ENCODE measurements around the gene SUMO3. TPM values are rescaled to one million over a fixed set of nuclear protein-coding genes. Genes with fewer than 3 reads are reported as not detected.

SUMO3 gene
- total and polyA plus RNA-seq, 2 of the 4 experiments (the other 2 are of a cell fraction): 64.9 to 101 TPM

DNA sequence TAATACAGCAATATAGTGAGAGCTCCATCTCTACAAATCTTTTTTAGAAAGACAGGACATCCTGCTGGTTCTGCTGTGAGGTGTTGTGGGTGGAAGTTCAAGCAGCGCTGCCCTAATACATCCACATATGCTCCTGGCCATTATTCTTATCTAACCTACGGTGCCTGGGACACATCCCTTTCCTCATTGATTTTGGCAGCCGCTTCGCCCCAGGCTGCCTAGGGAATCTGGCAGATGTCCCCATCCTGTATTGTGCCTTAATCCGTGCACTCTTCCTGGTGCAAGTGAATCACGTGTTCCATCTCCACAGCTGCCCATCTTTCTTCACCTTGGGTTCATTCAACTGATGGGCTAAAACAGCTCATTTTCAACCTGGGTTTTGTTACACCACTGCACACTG, 13.1 kb downstream of the SUMO3 start:
- no peak overlapping the region for H2BK5ac ChIP-seq (ENCODE audit: low read depth, low read length, poor library complexity, severe bottlenecking)
- H4K20me1 ChIP-seq (ENCODE audit: insufficient read depth, low read length): peaks cover 21% of the 10 kb centered on the region
- H3K4me1 ChIP-seq (ENCODE audit: control insufficient read depth, insufficient read depth, low read length): peaks cover 2% of the 10 kb centered on the region; the same call in 1 of the 2 replicates
- no peak overlapping the region for H3K4me2 ChIP-seq (ENCODE audit: low read depth, low read length)
- no peak for DNase-seq
- ChIA-PET CTCF (no interaction called here), POLR2A (ENCODE audit: unreplicated experiment) (no interaction called here)
- no peak overlapping the region for H4K8ac ChIP-seq (ENCODE audit: low read depth in 2 of 2, low read length in 2 of 2)
- intact Hi-C loops (cut with micrococcal nuclease): loop anchor here (5.0 to 10.0 kb wide), 2 partner anchors 68 to 330 kb away; partner anchors contain the start of gene PTTG1IP
- no peak overlapping the region for H2BK15ac ChIP-seq (ENCODE audit: low read depth, low read length)
- in situ Hi-C loops (cut with MboI; ENCODE audit: low sequenced_read_pairs): loop anchor here (25.0 kb wide), 1 partner anchor 308 kb away; no protein-coding TSS in a partner anchor
- no peak overlapping the region for H3K14ac ChIP-seq (replicated peaks; ENCODE audit: low read depth, low read length)
- no peak overlapping the region for H2BK120ac ChIP-seq (ENCODE audit: low read depth, low read length)
- dilution Hi-C loops (cut with HindIII; ENCODE audit: low sequenced_read_pairs, unreplicated experiment): no loop called here
- H3K27me3 ChIP-seq (ENCODE audit: control insufficient read depth, insufficient read depth, low read length): no peaks in the 10 kb centered on the region
- peaks cover 32 to 78% of the 10 kb centered on the region in 2 experiments for H3K79me1 ChIP-seq (ENCODE audit: low read depth in 1 of 2, low read length in 2 of 2)
- H3K23ac ChIP-seq (ENCODE audit: low read depth, low read length): no peak overlapping the region
- H3K27ac ChIP-seq (ENCODE audit: insufficient read depth, low read length): no peak overlapping the region
- no peak overlapping the region for H2AK9ac ChIP-seq (replicated peaks; ENCODE audit: low read depth, low read length, poor library complexity)
- H3K4ac ChIP-seq (ENCODE audit: low read depth, low read length): no peak overlapping the region
- no peak overlapping the region for H2AK5ac ChIP-seq (ENCODE audit: low read depth, low read length)
- no peak overlapping the region for H4K91ac ChIP-seq (ENCODE audit: insufficient read depth, low read depth, low read length)
- H3K36me3 ChIP-seq (ENCODE audit: control insufficient read depth, insufficient read depth, low read length): peaks cover 39% of the 10 kb centered on the region
- no peak overlapping the region for H3K4me3 ChIP-seq (ENCODE audit: insufficient read depth, low read depth, low read length)
- no peak overlapping the region for H4K5ac ChIP-seq (ENCODE audit: low read depth, low read length)
- H2AFZ ChIP-seq (replicated peaks; ENCODE audit: low read length, poor library complexity): no peak overlapping the region
- 89% methylated on average over 4 of the region's 6 CpGs; no CpG with 5 or more reads in 1 of the 2 experiments for WGBS, 2 experiments (ENCODE audit: extremely low coverage in 2 of 2, insufficient read length in 1 of 2)
- no peak for TF ChIP-seq CHD1 (IDR thresholded peaks at IDR 0.05; ENCODE audit: low read depth, low read length)
- TF ChIP-seq MAZ (IDR thresholded peaks at IDR 0.05; ENCODE audit: borderline replicate concordance, low read depth, low read length): no peak
- TF ChIP-seq USF2 (IDR thresholded peaks at IDR 0.05; ENCODE audit: low read depth, low read length): no peak
- no peak for TF ChIP-seq FOS (IDR thresholded peaks at IDR 0.05; ENCODE audit: low read depth, low read length)
- no peak for TF ChIP-seq RFX5 (IDR thresholded peaks at IDR 0.05; ENCODE audit: low read depth, low read length)
- TF ChIP-seq RAD21 (IDR thresholded peaks at IDR 0.05; ENCODE audit: low read length): no peak
- TF ChIP-seq BHLHE40 (IDR thresholded peaks at IDR 0.05; ENCODE audit: low read depth, low read length): no peak
- TF ChIP-seq RCOR1 (IDR thresholded peaks at IDR 0.05; ENCODE audit: insufficient replicate concordance, low read length): no peak
- no peak for TF ChIP-seq NFE2L2 (IDR thresholded peaks at IDR 0.05; ENCODE audit: low read depth, low read length)
- no peak for TF ChIP-seq POLR2A (IDR thresholded peaks at IDR 0.05; ENCODE audit: low read depth, low read length)
- TF ChIP-seq, protein P1, sequence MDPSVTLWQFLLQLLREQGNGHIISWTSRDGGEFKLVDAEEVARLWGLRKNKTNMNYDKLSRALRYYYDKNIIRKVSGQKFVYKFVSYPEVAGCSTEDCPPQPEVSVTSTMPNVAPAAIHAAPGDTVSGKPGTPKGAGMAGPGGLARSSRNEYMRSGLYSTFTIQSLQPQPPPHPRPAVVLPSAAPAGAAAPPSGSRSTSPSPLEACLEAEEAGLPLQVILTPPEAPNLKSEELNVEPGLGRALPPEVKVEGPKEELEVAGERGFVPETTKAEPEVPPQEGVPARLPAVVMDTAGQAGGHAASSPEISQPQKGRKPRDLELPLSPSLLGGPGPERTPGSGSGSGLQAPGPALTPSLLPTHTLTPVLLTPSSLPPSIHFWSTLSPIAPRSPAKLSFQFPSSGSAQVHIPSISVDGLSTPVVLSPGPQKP (IDR thresholded peaks at IDR 0.05; ENCODE audit: borderline replicate concordance, low read depth, low read length): no peak
- no peak for TF ChIP-seq MXI1 (IDR thresholded peaks at IDR 0.05; ENCODE audit: borderline replicate concordance, low read depth, low read length)
- TF ChIP-seq MAFK (IDR thresholded peaks at IDR 0.05; ENCODE audit: low read depth, low read length): no peak
- TF ChIP-seq, protein P2, sequence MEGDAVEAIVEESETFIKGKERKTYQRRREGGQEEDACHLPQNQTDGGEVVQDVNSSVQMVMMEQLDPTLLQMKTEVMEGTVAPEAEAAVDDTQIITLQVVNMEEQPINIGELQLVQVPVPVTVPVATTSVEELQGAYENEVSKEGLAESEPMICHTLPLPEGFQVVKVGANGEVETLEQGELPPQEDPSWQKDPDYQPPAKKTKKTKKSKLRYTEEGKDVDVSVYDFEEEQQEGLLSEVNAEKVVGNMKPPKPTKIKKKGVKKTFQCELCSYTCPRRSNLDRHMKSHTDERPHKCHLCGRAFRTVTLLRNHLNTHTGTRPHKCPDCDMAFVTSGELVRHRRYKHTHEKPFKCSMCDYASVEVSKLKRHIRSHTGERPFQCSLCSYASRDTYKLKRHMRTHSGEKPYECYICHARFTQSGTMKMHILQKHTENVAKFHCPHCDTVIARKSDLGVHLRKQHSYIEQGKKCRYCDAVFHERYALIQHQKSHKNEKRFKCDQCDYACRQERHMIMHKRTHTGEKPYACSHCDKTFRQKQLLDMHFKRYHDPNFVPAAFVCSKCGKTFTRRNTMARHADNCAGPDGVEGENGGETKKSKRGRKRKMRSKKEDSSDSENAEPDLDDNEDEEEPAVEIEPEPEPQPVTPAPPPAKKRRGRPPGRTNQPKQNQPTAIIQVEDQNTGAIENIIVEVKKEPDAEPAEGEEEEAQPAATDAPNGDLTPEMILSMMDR (conservative IDR thresholded peaks at IDR 0.05; ENCODE audit: low read depth, low read length): no peak
- TF ChIP-seq SMC3 (IDR thresholded peaks at IDR 0.05; ENCODE audit: low read depth, low read length): no peak
- TF ChIP-seq CEBPB (IDR thresholded peaks at IDR 0.05; ENCODE audit: low read depth, low read length): no peak
- H3K9ac ChIP-seq (ENCODE audit: low read depth, low read length): no peak overlapping the region
- H3K9me3 ChIP-seq (ENCODE audit: control insufficient read depth, insufficient read depth, low read length): no peaks in the 10 kb centered on the region
- H2BK20ac ChIP-seq (ENCODE audit: low read depth, low read length): no peak overlapping the region
- H3K18ac ChIP-seq (ENCODE audit: low read depth, low read length): no peak overlapping the region
- no TSS peak for BruUV-seq (replicated peaks)
- peaks cover 3% of the 10 kb centered on the region; the same call in 1 of the 2 replicates for H3K9me1 ChIP-seq (ENCODE audit: insufficient read depth, low read length)
- no peak overlapping the region for H3K56ac ChIP-seq (ENCODE audit: extremely low read depth, insufficient read depth, low read length)
- ATAC-seq (ENCODE audit: low read depth): no peak

Data from IMR-90 (cell line).